ENCODE measurements around the gene NTMT2.

- TF ChIP-seq, protein P1, sequence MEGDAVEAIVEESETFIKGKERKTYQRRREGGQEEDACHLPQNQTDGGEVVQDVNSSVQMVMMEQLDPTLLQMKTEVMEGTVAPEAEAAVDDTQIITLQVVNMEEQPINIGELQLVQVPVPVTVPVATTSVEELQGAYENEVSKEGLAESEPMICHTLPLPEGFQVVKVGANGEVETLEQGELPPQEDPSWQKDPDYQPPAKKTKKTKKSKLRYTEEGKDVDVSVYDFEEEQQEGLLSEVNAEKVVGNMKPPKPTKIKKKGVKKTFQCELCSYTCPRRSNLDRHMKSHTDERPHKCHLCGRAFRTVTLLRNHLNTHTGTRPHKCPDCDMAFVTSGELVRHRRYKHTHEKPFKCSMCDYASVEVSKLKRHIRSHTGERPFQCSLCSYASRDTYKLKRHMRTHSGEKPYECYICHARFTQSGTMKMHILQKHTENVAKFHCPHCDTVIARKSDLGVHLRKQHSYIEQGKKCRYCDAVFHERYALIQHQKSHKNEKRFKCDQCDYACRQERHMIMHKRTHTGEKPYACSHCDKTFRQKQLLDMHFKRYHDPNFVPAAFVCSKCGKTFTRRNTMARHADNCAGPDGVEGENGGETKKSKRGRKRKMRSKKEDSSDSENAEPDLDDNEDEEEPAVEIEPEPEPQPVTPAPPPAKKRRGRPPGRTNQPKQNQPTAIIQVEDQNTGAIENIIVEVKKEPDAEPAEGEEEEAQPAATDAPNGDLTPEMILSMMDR (IDR thresholded peaks at IDR 0.05) = no peak
- TF ChIP-seq POLR2A (IDR thresholded peaks at IDR 0.05) = no peak
Observed at GRCh38 chr1:170156594-170156993, 10.8 kb downstream of the NTMT2 start.
